T-helper 1 cell treated with Interleukin-12 subunit alpha and Interleukin-12 subunit beta and Interleukin-4 antibody, amounts not matched to agents 30 μg/mL and 1 μg/mL, for 36 hours (primary cell): ENCODE data around the gene WNT2B.
A peak's percentile ranks its signal among the peaks of the same experiment; 100 is the strongest.

Experiments
- H3K27ac Mint-ChIP-seq: one replicate; pipeline ENCODE4 v1.8.0; 2021; ENCODE audit warnings: mild to moderate bottlenecking, mixed read lengths
- H3K27me3 Mint-ChIP-seq: one replicate; pipeline ENCODE4 v1.8.0; 2021; ENCODE audit warnings: low read depth, mixed read lengths
- H3K36me3 Mint-ChIP-seq: one replicate; pipeline ENCODE4 v1.8.0; 2021; ENCODE audit warnings: low read depth, mixed read lengths
- H3K4me1 Mint-ChIP-seq: one replicate; pipeline ENCODE4 v1.8.0; 2021; ENCODE audit warnings: low read depth, mixed read lengths
- H3K4me3 Mint-ChIP-seq: one replicate; pipeline ENCODE4 v1.8.0; 2021; ENCODE audit warnings: mild to moderate bottlenecking, moderate library complexity, mixed read lengths
- H3K9me3 Mint-ChIP-seq: one replicate; pipeline ENCODE4 v1.8.0; 2021; ENCODE audit warnings: mixed read lengths

Gene WNT2B

GRCh38 chr1:112509660-112510178 is 954 bp downstream of the WNT2B start:
- peaks cover 58% of the 10 kb centered on the region for H3K27me3 Mint-ChIP-seq
- peaks cover 3% of the 10 kb centered on the region for H3K4me1 Mint-ChIP-seq
- H3K27ac Mint-ChIP-seq: no peak overlapping the region
- peak overlapping the region; percentile 65 for H3K4me3 Mint-ChIP-seq
- no peaks in the 10 kb centered on the region for H3K9me3 Mint-ChIP-seq
- no peaks in the 10 kb centered on the region for H3K36me3 Mint-ChIP-seq

GRCh38 chr1:112510340-112510739 is 1.6 kb downstream of the WNT2B start:
- peaks cover 3% of the 10 kb centered on the region for H3K4me1 Mint-ChIP-seq
- no peak overlapping the region for H3K27ac Mint-ChIP-seq
- no peaks in the 10 kb centered on the region for H3K9me3 Mint-ChIP-seq
- H3K27me3 Mint-ChIP-seq: peaks cover 52% of the 10 kb centered on the region
- H3K36me3 Mint-ChIP-seq: no peaks in the 10 kb centered on the region
- H3K4me3 Mint-ChIP-seq: peak overlapping the region; percentile 65

GRCh38 chr1:112511897-112512296 is 3.1 kb downstream of the WNT2B start:
- Mint-ChIP-seq H3K36me3 (no peaks in the 10 kb centered on the region), H3K4me3 (no peak overlapping the region), H3K9me3 (no peaks in the 10 kb centered on the region), H3K27ac (no peak overlapping the region), H3K4me1 (peaks cover 3% of the 10 kb centered on the region), H3K27me3 (peaks cover 48% of the 10 kb centered on the region)

GRCh38 chr1:112513112-112513870 is 4.5 kb downstream of the WNT2B start:
- Mint-ChIP-seq H3K27me3 (peaks cover 34% of the 10 kb centered on the region), H3K27ac (no peak overlapping the region), H3K9me3 (no peaks in the 10 kb centered on the region), H3K36me3 (no peaks in the 10 kb centered on the region), H3K4me3 (no peak overlapping the region), H3K4me1 (peaks cover 2% of the 10 kb centered on the region)

GRCh38 chr1:112514901-112515300 is 6.1 kb downstream of the WNT2B start:
- Mint-ChIP-seq H3K4me1 (no peaks in the 10 kb centered on the region), H3K27me3 (peaks cover 23% of the 10 kb centered on the region), H3K27ac (no peak overlapping the region), H3K4me3 (no peak overlapping the region), H3K36me3 (no peaks in the 10 kb centered on the region), H3K9me3 (no peaks in the 10 kb centered on the region)

GRCh38 chr1:112515311-112516009 is 6.7 kb downstream of the WNT2B start:
- Mint-ChIP-seq H3K27ac (no peak overlapping the region), H3K9me3 (no peaks in the 10 kb centered on the region), H3K4me1 (no peaks in the 10 kb centered on the region), H3K36me3 (no peaks in the 10 kb centered on the region), H3K4me3 (no peak overlapping the region), H3K27me3 (peaks cover 17% of the 10 kb centered on the region)

GRCh38 chr1:112516141-112516540 is 7.4 kb downstream of the WNT2B start:
- Mint-ChIP-seq H3K27ac (no peak overlapping the region), H3K36me3 (no peaks in the 10 kb centered on the region), H3K9me3 (no peaks in the 10 kb centered on the region), H3K27me3 (peaks cover 12% of the 10 kb centered on the region), H3K4me1 (no peaks in the 10 kb centered on the region), H3K4me3 (no peak overlapping the region)

GRCh38 chr1:112517231-112517630 is 8.5 kb downstream of the WNT2B start:
- Mint-ChIP-seq H3K27ac (no peak overlapping the region), H3K36me3 (no peaks in the 10 kb centered on the region), H3K4me1 (no peaks in the 10 kb centered on the region), H3K9me3 (no peaks in the 10 kb centered on the region), H3K27me3 (peaks cover 2% of the 10 kb centered on the region), H3K4me3 (no peak overlapping the region)

GRCh38 chr1:112517646-112518045 is 8.9 kb downstream of the WNT2B start:
- Mint-ChIP-seq H3K4me1 (no peaks in the 10 kb centered on the region), H3K9me3 (no peaks in the 10 kb centered on the region), H3K27me3 (no peaks in the 10 kb centered on the region), H3K36me3 (no peaks in the 10 kb centered on the region), H3K4me3 (no peak overlapping the region), H3K27ac (no peak overlapping the region)

- no peaks in the 10 kb centered on the region for H3K9me3 Mint-ChIP-seq
- H3K36me3 Mint-ChIP-seq: no peaks in the 10 kb centered on the region
- H3K27me3 Mint-ChIP-seq: no peaks in the 10 kb centered on the region
- no peaks in the 10 kb centered on the region for H3K4me1 Mint-ChIP-seq
- no peak overlapping the region for H3K4me3 Mint-ChIP-seq
- H3K27ac Mint-ChIP-seq: no peak overlapping the region
Measured at GRCh38 chr1:112518186-112518585, 9.4 kb downstream of the WNT2B start.

GRCh38 chr1:112520166-112520565 is 11.4 kb downstream of the WNT2B start:
- Mint-ChIP-seq H3K9me3 (no peaks in the 10 kb centered on the region), H3K36me3 (no peaks in the 10 kb centered on the region), H3K27me3 (no peaks in the 10 kb centered on the region), H3K4me1 (no peaks in the 10 kb centered on the region), H3K27ac (no peak overlapping the region), H3K4me3 (no peak overlapping the region)

GRCh38 chr1:112522621-112523020 is 13.9 kb downstream of the WNT2B start:
- H3K9me3 Mint-ChIP-seq: no peaks in the 10 kb centered on the region
- H3K4me1 Mint-ChIP-seq: no peaks in the 10 kb centered on the region
- no peaks in the 10 kb centered on the region for H3K27me3 Mint-ChIP-seq
- no peak overlapping the region for H3K27ac Mint-ChIP-seq
- no peak overlapping the region for H3K4me3 Mint-ChIP-seq
- no peaks in the 10 kb centered on the region for H3K36me3 Mint-ChIP-seq

GRCh38 chr1:112524251-112524650 is 15.5 kb downstream of the WNT2B start:
- Mint-ChIP-seq H3K27me3 (no peaks in the 10 kb centered on the region), H3K9me3 (no peaks in the 10 kb centered on the region), H3K4me1 (no peaks in the 10 kb centered on the region)

GRCh38 chr1:112524986-112525385 is 16.2 kb downstream of the WNT2B start:
- Mint-ChIP-seq H3K4me1 (no peaks in the 10 kb centered on the region), H3K4me3 (no peak overlapping the region), H3K36me3 (no peaks in the 10 kb centered on the region), H3K27me3 (no peaks in the 10 kb centered on the region), H3K9me3 (no peaks in the 10 kb centered on the region), H3K27ac (no peak overlapping the region)

More at GRCh38 chr1:112524251-112524650, 15.5 kb downstream of the WNT2B start:
- H3K36me3 Mint-ChIP-seq: no peaks in the 10 kb centered on the region
- no peak overlapping the region for H3K27ac Mint-ChIP-seq
- no peak overlapping the region for H3K4me3 Mint-ChIP-seq
